Gastrocnemius medialis (tissue), 4 donors: ENCODE results near the gene EPS15.

ENCODE experiments used
- POLR2A ChIP-seq, 2 donors: fragments of 450-650 bp; IDR thresholded peaks; one replicate each; pipeline ENCODE4 v1.6.1; 2017; ENCODE audit warnings: antibody characterized with exemption in 2 of 2, mild to moderate bottlenecking in 2 of 2, moderate library complexity in 2 of 2
- TF ChIP-seq, protein P1 (sequence below), 5 experiments: fragments of 450-650 bp in 3 of 5; fragments of 200-600 bp in 2 of 5; sonication (generic) in 2 of 5; IDR thresholded peaks in 4 of 5; conservative IDR thresholded peaks in 1 of 5; 1 replicate in 4 of 5; 2 replicates in 1 of 5; pipeline ENCODE4 v1.5.1; 2016 to 2019; ENCODE audit warnings: antibody characterized with exemption in 5 of 5, mild to moderate bottlenecking in 3 of 5, moderate library complexity in 3 of 5

DNA sequence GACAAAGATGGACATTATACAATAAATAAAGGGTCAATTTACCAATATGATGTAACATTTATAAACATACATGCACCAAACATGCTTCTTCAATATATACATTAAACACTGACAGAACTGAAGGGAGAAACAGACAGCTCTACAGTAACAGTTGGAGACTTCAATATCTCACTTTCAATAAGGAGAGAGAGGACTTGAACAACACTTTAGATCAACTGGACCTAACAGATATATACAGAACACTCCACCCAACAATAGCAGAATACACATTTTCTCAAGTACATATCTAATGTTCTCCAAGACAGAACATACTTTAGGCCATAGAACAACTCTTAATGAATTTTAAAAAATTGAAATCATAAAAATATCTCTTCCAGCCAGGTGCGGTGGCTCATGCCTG, 138.1 kb downstream of the EPS15 start:
- TF ChIP-seq, protein P1, sequence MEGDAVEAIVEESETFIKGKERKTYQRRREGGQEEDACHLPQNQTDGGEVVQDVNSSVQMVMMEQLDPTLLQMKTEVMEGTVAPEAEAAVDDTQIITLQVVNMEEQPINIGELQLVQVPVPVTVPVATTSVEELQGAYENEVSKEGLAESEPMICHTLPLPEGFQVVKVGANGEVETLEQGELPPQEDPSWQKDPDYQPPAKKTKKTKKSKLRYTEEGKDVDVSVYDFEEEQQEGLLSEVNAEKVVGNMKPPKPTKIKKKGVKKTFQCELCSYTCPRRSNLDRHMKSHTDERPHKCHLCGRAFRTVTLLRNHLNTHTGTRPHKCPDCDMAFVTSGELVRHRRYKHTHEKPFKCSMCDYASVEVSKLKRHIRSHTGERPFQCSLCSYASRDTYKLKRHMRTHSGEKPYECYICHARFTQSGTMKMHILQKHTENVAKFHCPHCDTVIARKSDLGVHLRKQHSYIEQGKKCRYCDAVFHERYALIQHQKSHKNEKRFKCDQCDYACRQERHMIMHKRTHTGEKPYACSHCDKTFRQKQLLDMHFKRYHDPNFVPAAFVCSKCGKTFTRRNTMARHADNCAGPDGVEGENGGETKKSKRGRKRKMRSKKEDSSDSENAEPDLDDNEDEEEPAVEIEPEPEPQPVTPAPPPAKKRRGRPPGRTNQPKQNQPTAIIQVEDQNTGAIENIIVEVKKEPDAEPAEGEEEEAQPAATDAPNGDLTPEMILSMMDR (IDR thresholded peaks at IDR 0.05 in 4 of 5, conservative IDR thresholded peaks at IDR 0.05 in 1 of 5) = no peak
- TF ChIP-seq POLR2A (IDR thresholded peaks at IDR 0.05) = no peak
